Neural cell (in vitro differentiated cells): ENCODE results near the gene SLC12A7. TPM values are rescaled to one million over a fixed set of nuclear protein-coding genes. Genes with fewer than 3 reads are reported as not detected.

ENCODE experiments used
- H2AFZ ChIP-seq: fragments of 200-600, 300-800 bp; sonication (generic), shearing (Covaris generic); 2 replicates; pipeline ENCODE4 v1.6.0; 2014; ENCODE audit warnings: low read depth, mild to moderate bottlenecking, antibody characterized with exemption, low read length, moderate library complexity
- H3F3A ChIP-seq: fragments of 200-600 bp; shearing (Covaris generic); 2 replicates; pipeline ENCODE4 v1.6.1; 2016; ENCODE audit warnings: mild to moderate bottlenecking, moderate library complexity, mixed read lengths, antibody characterized with exemption, low read length; ENCODE audit not compliant: insufficient read depth, poor library complexity, severe bottlenecking
- H3K27ac ChIP-seq: fragments of 200-600, 300-800 bp; sonication (generic), shearing (Covaris generic); 2 replicates; pipeline ENCODE4 v1.5.1; 2014; ENCODE audit warnings: mild to moderate bottlenecking, low read length, moderate library complexity
- H3K27me3 ChIP-seq: fragments of 300-800, 200-600 bp; sonication (generic), shearing (Covaris generic); 2 replicates; pipeline ENCODE4 v1.6.0; 2014; ENCODE audit warnings: mild to moderate bottlenecking, low read depth, low read length, moderate library complexity; ENCODE audit not compliant: insufficient read depth
- H3K36me3 ChIP-seq: fragments of 300-800, 200-600 bp; sonication (generic), shearing (Covaris generic); 2 replicates; pipeline ENCODE4 v1.5.1; 2014; ENCODE audit warnings: mild to moderate bottlenecking, antibody characterized with exemption, low read length, moderate library complexity; ENCODE audit not compliant: insufficient read depth
- H3K4me2 ChIP-seq: fragments of 300-800, 200-600 bp; sonication (generic), shearing (Covaris generic); 2 replicates; pipeline ENCODE4 v1.6.0; 2014; ENCODE audit warnings: mild to moderate bottlenecking, low read length
- H3K4me3 ChIP-seq: fragments of 300-800, 200-600 bp; sonication (generic), shearing (Covaris generic); 2 replicates; pipeline ENCODE4 v1.5.1; 2014; ENCODE audit warnings: mild to moderate bottlenecking, low read length, moderate library complexity
- H3K79me2 ChIP-seq: fragments of 200-600 bp; shearing (Covaris generic); replicated peaks from 2 replicates; pipeline ENCODE4 v1.6.0; 2014; ENCODE audit warnings: mild to moderate bottlenecking, low read length, moderate library complexity; ENCODE audit not compliant: insufficient read depth
- H3K9ac ChIP-seq: fragments of 300-800, 200-600 bp; sonication (generic), shearing (Covaris generic); 2 replicates; pipeline ENCODE4 v1.6.1; 2016; ENCODE audit warnings: mild to moderate bottlenecking, low read length, mixed read lengths
- H3K9me2 ChIP-seq: fragments of 200-600 bp; shearing (Covaris generic); 2 replicates; pipeline ENCODE4 v1.6.1; 2016; ENCODE audit warnings: mild to moderate bottlenecking, low read length, mixed read lengths; ENCODE audit not compliant: insufficient read depth
- H3K9me3 ChIP-seq: fragments of 200-600, 300-800 bp; sonication (generic), shearing (Covaris generic); 2 replicates; pipeline ENCODE4 v1.6.1; 2016; ENCODE audit warnings: mild to moderate bottlenecking, mixed run types, low read length, moderate library complexity, mixed read lengths
- H4K20me1 ChIP-seq: fragments of 200-600 bp; shearing (Covaris generic); 2 replicates; pipeline ENCODE4 v1.6.1; 2016; ENCODE audit warnings: mild to moderate bottlenecking, mixed run types; ENCODE audit not compliant: insufficient read depth
- CTCF ChIP-seq: fragments of 450-650 bp; IDR thresholded peaks from 2 replicates; pipeline ENCODE4 v1.5.1; 2014; ENCODE audit warnings: antibody characterized with exemption, mild to moderate bottlenecking, moderate library complexity; ENCODE audit not compliant: poor library complexity, severe bottlenecking
- EP300 ChIP-seq: fragments of 450-650 bp; conservative IDR thresholded peaks from 2 replicates; pipeline ENCODE4 v1.6.1; 2014; ENCODE audit warnings: antibody characterized with exemption, mild to moderate bottlenecking, moderate library complexity; ENCODE audit not compliant: poor library complexity, severe bottlenecking
- EZH2 ChIP-seq: fragments of 200-600, 300-800 bp; shearing (Covaris generic), sonication (generic); IDR thresholded peaks from 2 replicates; pipeline ENCODE4 v1.6.1; 2014; ENCODE audit warnings: antibody characterized with exemption, low read length, borderline replicate concordance, mild to moderate bottlenecking; ENCODE audit not compliant: insufficient read depth, poor library complexity, severe bottlenecking
- MXI1 ChIP-seq: fragments of 450-650 bp; conservative IDR thresholded peaks from 2 replicates; pipeline ENCODE4 v1.6.1; 2014; ENCODE audit warnings: antibody characterized with exemption, mild to moderate bottlenecking; ENCODE audit not compliant: poor library complexity, severe bottlenecking
- POLR2AphosphoS5 ChIP-seq: IDR thresholded peaks from 2 replicates; pipeline ENCODE4 v1.6.1; 2012
- RAD21 ChIP-seq: fragments of 450-650 bp; conservative IDR thresholded peaks from 2 replicates; pipeline ENCODE4 v1.6.1; 2014; ENCODE audit warnings: antibody characterized with exemption, mild to moderate bottlenecking, moderate library complexity
- REST ChIP-seq: IDR thresholded peaks from 2 replicates; pipeline ENCODE4 v1.6.1; 2012; ENCODE audit warnings: borderline replicate concordance
- SMC3 ChIP-seq: fragments of 450-650 bp; conservative IDR thresholded peaks from 2 replicates; pipeline ENCODE4 v1.6.1; 2014; ENCODE audit warnings: antibody characterized with exemption, mild to moderate bottlenecking, moderate library complexity; ENCODE audit not compliant: poor library complexity
- TAF1 ChIP-seq: IDR thresholded peaks from 2 replicates; pipeline ENCODE4 v1.6.1; 2012; ENCODE audit warnings: low read depth
- polyA plus RNA-seq: library from polyadenylated mRNA; depleted of rRNA; stranded (reverse); fragments of >200 nt; gene quantifications from 2 replicates; pipeline ENCODE4 v1.2.3, GENCODE V29; 2014

The SLC12A7 gene
- polyA plus RNA-seq, 1 donor from 2014 or later: 4.5 TPM

GRCh38 chr5:1086137-1086536, 25.7 kb downstream of the SLC12A7 start:
- no peak for TF ChIP-seq RAD21
- no peak for TF ChIP-seq CTCF
- no peaks in the 10 kb centered on the region for H3K79me2 ChIP-seq
- H4K20me1 ChIP-seq: no peaks in the 10 kb centered on the region
- no peak overlapping the region for H3K4me3 ChIP-seq
- H3F3A ChIP-seq: no peaks in the 10 kb centered on the region
- no peak overlapping the region for H2AFZ ChIP-seq
- no peaks in the 10 kb centered on the region for H3K36me3 ChIP-seq
- H3K9me2 ChIP-seq: no peaks in the 10 kb centered on the region
- H3K27me3 ChIP-seq: no peaks in the 10 kb centered on the region
- no peak overlapping the region for H3K4me2 ChIP-seq
- H3K9me3 ChIP-seq: no peaks in the 10 kb centered on the region
- H3K9ac ChIP-seq: no peak overlapping the region
- no peak overlapping the region for H3K27ac ChIP-seq

GRCh38 chr5:1085391-1085790, 26.5 kb downstream of the SLC12A7 start:
- no peaks in the 10 kb centered on the region for H4K20me1 ChIP-seq
- H3K9ac ChIP-seq: no peak overlapping the region
- no peaks in the 10 kb centered on the region for H3K79me2 ChIP-seq
- no peak overlapping the region for H3K27ac ChIP-seq
- H3K4me3 ChIP-seq: no peak overlapping the region
- no peaks in the 10 kb centered on the region for H3K27me3 ChIP-seq
- no peak overlapping the region for H3K4me2 ChIP-seq
- no peaks in the 10 kb centered on the region for H3K36me3 ChIP-seq
- H3K9me3 ChIP-seq: no peaks in the 10 kb centered on the region
- no peaks in the 10 kb centered on the region for H3F3A ChIP-seq
- TF ChIP-seq REST (no peak), MXI1 (no peak), RAD21 (no peak), EZH2 (no peak), EP300 (no peak), POLR2AphosphoS5 (no peak), SMC3 (no peak), CTCF (no peak), TAF1 (no peak)
- H3K9me2 ChIP-seq: no peaks in the 10 kb centered on the region
- no peak overlapping the region for H2AFZ ChIP-seq
